Right lobe of liver (tissue), 4 donors: Measurements from ENCODE around the gene SMIM28.

Experiments used
- POLR2A ChIP-seq: fragments of 450-650 bp; IDR thresholded peaks from one replicate; pipeline ENCODE4 v1.6.1; 2017; ENCODE audit warnings: antibody characterized with exemption, mild to moderate bottlenecking
- TF ChIP-seq, protein P1 (sequence below), 4 donors: fragments of 200-600 bp in 3 of 4; fragments of 450-650 bp in 1 of 4; IDR thresholded peaks; one replicate each; pipeline versions ENCODE4 v1.5.1 to v1.8.0; 2016 to 2022; ENCODE audit warnings: antibody characterized with exemption in 4 of 4, mild to moderate bottlenecking in 2 of 4
- donor health status: DM: no; HTN: no; CAD: no.
- donor health status: DM: no; HTN: no; CAD: no.
- donor health status: DM: no; HTN: yes; CAD: no.

DNA sequence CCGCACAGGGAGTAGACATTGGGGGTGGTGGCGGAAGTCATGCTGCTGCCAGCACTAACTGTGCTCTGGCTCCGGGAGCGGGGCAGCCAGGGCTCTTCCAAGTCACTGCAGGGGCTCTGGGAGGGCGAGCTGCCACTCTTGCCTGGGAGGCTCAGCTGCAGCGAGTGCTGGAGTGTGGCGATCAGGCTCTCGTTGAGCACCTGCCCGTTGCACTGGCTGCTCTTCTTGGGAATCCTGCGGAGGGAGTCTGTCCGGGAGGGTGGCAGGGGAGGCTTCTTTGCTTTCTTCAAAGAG is 54.3 kb downstream of the SMIM28 start:
- TF ChIP-seq, protein P1, sequence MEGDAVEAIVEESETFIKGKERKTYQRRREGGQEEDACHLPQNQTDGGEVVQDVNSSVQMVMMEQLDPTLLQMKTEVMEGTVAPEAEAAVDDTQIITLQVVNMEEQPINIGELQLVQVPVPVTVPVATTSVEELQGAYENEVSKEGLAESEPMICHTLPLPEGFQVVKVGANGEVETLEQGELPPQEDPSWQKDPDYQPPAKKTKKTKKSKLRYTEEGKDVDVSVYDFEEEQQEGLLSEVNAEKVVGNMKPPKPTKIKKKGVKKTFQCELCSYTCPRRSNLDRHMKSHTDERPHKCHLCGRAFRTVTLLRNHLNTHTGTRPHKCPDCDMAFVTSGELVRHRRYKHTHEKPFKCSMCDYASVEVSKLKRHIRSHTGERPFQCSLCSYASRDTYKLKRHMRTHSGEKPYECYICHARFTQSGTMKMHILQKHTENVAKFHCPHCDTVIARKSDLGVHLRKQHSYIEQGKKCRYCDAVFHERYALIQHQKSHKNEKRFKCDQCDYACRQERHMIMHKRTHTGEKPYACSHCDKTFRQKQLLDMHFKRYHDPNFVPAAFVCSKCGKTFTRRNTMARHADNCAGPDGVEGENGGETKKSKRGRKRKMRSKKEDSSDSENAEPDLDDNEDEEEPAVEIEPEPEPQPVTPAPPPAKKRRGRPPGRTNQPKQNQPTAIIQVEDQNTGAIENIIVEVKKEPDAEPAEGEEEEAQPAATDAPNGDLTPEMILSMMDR (IDR thresholded peaks at IDR 0.05) = no peak
- TF ChIP-seq POLR2A = no peak
